Stimulated activated CD4-positive, alpha-beta T cell treated with anti-CD3 and anti-CD28 coated beads, Interleukin-15, amount 100 ng/mL, for 24 hours (primary cell): Measurements from ENCODE around the gene MAPK8IP1.

Experiments
- DNase-seq: peaks from one replicate; pipeline ENCODE4 v3.0.0-alpha.2; 2020

Gene MAPK8IP1

DNA sequence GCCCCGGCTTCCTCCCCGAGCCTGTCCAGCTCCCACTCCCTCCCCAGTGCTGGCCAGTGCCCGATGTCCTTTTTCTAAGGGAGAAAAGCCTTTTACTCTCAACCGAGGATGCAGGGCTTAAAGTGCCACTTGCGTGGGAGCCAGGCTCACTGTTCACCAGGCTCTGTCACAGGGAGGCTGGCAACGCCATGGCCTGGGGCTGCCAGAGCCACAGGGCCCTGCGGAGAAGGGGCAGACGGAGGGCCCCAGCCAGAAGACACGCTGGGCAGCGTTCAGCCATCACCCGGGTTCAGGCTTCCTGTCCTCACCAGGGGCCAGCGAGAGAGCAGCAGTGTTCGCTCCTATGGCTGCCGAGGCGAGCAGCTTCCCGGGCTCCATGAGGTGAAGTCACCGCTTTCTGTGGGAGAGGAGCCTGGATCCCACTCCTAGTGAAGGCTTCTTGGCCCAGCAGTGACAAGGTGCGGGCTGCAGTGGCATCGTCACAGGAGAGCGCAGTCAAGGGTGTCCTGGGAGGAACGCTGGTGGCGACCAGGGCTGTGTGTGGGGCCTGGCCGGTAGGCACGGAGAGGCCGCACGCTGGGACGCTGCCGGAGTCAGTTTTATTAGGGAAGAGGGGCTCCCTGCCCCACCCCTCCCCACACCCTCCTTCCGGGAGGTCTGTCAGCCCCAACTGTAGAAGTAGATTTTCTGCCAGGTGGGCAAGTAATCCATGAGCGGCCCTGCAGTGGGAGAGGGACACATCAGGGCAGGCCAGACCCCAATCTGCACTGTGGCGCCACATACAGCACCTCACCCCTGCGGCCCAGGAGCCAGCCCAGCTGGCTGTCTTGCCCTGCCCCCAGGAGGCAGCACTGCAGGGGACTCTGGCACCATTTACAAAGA is 24.4 kb downstream of the MAPK8IP1 start:
- DNase-seq: no peak

DNA sequence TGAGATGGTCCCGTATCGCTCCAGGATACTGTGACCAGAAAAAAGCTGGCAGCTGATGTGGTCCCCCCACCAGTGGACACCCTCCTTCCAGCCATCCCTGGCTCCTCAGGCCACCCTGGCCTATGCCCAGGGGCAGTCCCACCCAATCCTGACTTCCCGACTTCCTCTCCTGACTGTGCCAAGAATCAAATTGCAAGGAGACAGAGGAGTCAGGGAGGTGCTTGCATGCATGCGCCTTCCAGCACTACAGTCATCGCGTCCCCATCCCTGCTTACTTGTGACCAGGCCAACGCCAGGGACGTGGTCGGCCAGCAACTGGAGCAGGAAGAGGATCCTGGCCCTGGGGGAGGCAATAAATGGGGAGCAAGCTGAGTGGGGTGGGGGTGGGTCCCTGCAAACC is 25.2 kb downstream of the MAPK8IP1 start:
- no peak for DNase-seq

DNA sequence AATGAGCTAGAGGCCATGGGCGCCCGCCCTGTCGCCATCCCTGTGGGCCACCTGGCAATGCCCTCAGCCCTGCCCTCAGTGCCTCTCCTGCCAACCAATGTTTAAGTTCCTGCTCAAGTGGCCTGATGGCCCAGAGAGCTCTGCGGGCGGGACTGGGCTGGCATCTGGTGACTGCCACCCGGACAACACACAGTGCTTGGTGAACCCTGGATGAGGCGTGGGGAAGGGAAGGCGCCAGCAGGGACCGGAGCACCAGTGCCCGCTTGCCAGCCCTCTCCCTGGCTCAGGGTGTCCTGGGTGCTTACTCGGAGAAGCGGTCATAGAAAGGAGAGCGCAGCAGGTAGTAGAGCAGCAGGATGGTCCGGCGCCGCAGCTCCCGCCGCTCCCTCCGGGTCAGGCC is 28.1 kb downstream of the MAPK8IP1 start:
- no peak for DNase-seq

DNA sequence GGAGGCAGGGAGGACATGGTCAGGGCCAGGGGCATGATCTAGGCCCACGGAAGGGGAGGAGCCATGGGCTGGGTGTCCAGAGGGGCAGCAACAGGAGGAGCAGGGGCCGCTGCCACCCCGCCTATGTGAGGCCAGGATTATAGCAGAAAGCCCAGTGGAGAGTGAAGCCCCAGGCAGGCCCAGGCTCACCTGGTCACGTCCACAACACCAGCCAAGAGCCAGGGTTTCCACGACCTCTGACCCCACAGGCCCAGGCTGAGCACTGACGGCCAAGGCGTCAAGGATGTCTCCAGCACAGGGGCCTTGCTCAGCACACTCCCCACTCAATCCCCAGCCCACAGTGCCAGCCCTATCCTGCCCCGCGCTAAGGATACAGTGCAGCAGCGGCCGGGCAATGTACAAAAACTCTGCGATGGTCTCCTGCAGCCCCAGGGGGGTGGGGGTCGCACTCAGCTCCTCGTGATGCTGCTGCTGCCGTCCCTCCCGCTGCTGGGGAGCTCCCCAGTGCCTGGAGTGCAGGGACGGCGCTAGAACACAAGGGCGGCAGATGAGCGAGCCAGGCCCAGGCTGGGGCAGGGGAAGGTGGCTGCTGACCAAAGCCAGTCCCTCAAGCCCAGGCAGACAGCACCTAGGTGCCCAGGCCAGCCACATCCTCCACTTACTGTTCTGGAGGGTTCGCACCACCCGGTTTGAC is 28.6 kb downstream of the MAPK8IP1 start:
- no peak for DNase-seq

DNA sequence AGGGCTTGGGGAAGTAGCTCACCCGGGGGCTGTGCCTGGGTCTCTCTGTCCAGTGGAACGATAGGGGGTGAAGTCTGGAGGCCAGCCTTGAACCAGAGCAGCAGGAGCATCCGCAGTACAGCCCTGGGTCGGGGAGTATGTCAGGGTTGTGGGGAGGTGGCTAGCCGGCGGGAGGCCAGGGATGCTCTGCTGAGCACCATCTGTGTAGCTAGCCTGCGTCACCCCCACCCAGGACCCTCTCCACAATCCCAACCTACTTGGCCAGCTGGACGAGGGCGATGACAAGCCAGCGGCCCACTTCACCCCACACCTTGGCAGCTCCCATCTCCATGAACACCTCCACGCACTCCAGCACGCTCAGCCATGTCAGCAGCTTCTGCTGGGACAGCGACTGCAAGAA is 30.0 kb downstream of the MAPK8IP1 start:
- no peak for DNase-seq

DNA sequence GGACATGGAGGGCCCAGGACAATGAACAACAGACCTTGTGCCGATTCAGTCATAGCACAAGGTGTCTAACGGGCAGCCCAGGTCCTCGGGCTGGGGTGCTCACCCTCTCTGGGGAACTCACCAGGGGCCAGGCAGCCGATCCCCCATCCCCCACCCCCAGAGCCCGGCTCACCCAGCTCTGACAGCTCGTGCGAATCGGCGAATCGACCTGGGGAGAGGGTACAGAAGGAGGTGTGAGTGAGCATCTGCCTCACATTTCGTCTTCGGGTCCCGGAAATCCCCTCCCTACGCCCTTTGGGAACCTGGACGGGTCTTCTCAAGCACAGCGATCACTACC is 31.8 kb downstream of the MAPK8IP1 start:
- DNase-seq: no peak

DNA sequence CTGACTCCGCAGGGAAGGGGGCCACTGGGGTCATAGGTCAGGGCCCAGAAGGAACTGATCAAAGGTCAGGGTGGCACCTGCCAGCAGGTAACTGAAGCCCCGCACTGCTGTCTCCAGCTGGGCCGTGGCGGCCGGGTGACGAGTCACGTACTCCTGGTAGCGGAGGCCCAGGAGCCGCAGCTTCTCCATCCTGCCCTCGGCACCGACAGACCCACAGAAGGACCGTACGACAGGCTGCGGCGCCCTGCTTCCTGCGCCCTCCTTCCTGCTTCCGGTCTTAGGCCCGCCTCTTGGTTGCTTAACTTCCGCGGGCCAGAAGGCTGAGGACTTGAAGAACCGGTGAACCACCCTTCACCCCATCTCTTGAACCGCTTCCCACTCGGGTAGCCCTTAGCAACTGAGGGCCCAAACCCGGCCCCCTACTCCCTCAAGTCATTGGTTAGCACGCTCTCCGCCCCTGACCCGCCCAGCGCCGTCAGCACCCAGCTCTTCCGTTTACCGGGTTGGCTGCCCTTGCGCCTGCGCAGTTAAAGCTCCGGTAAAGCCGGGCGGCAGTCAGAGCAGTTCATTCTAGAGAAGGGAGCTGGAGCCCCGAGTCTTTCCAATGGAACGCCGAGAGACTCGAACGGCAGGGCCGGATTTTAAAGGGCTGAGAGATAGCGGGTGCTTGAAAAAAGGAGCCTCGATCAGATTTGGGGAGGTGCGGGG is 32.3 kb downstream of the MAPK8IP1 start, which contains the start of gene PEX16:
Gene PEX16, minus strand, starts transcription at position 255 of the 708 bp plus-strand sequence. Its CDS starts 66 bp downstream, at position 189.
- peak; percentile 97 for DNase-seq

DNA sequence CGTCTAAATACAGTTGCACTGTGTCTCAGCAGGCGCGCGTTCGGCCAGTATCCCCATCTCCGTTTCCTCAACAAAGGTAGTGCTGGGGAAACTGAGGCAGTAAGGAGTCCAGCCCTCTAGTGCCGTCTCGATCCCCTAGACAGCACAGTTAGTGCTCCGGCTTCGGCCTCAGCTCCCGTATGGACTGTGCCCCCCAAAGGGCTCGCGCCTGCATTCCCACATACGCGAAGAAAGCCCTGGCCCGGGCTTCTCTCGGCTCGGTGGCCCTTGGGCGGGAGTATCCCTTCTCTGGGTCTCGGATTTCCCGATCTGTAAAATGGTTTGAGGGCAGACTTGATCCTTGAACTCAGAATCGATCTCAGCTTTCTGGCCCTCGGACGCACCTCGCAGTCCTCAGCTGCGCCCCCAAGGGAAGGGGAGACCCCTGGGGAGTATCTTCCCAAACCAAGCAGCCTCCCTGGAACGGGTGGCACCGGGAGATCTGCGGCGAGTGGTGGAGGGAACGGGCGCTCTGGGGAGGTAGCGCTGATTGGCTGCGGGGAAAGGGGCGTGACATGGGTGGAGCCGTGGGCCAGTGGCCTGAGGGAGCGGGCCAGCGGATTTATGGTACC is 33.0 kb downstream of the MAPK8IP1 start:
- peak; percentile 83 for DNase-seq

DNA sequence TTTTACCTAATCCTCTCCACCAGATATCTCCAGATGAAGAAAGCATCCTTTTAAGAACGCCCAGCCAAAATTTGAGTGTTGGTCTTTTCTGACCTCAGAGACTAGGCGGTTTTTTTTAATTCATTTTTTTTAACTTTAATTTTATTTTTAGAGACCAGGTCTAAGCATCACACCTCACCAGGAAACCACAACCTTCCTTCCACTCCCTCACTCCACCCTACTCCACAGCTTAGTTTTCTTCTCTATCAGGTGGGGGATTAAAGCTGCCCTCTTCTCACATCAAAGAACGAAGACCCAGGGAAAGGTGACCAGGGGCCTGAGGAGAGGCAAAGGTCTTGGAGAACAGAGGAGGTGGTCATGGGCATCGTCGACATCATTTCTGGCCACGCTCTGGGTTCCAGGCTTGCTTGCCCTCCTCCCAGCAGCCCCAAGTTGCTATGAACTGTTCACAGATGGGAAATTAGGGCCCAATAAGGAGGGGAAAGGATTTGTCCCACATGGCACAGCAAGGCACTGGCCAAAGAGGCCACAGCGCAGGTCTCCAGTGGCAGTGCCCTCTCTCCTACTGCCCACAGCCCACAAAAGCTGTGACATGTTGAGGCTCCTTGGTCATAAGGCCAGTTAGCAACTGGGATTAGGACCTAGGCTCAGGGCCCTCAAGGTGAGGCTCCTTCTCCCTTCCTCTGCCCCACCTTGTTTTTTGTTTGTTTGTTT is 33.7 kb downstream of the MAPK8IP1 start:
- DNase-seq: no peak

DNA sequence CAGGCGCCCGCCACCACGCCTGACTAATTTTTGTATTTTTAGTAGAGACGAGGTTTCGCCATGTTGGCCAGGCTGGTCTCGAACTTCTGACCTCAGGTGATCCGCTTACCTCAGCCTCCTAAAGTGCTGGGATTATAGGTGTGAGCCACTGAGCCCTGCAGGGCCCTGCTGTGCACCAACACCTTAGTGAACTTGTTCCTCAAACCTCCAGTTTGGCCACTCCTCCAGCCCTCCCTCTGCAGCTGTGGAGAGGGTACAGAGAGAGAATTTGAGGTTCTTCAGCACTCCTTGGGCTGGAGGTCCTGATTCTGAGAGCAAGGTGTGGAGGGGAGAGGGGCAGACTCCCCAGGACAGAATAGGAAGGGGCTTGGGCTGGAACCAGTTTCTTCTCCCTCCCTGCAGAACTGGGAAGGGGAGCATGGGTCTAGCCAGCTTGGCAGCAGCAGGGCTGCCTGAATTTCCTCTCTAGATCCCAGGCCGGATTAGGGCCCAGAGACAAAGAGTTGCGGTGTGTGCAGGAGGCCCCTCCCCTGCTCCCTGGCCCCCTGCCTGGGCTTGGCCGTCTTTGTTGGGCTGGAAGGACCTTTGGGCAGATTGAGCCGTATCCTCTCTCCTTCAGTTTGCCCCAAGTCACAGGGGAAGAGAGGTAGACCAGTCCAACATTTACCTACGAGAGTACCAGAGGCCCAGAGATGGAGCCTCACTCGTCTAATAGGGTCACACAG is 34.5 kb downstream of the MAPK8IP1 start:
- DNase-seq: no peak

DNA sequence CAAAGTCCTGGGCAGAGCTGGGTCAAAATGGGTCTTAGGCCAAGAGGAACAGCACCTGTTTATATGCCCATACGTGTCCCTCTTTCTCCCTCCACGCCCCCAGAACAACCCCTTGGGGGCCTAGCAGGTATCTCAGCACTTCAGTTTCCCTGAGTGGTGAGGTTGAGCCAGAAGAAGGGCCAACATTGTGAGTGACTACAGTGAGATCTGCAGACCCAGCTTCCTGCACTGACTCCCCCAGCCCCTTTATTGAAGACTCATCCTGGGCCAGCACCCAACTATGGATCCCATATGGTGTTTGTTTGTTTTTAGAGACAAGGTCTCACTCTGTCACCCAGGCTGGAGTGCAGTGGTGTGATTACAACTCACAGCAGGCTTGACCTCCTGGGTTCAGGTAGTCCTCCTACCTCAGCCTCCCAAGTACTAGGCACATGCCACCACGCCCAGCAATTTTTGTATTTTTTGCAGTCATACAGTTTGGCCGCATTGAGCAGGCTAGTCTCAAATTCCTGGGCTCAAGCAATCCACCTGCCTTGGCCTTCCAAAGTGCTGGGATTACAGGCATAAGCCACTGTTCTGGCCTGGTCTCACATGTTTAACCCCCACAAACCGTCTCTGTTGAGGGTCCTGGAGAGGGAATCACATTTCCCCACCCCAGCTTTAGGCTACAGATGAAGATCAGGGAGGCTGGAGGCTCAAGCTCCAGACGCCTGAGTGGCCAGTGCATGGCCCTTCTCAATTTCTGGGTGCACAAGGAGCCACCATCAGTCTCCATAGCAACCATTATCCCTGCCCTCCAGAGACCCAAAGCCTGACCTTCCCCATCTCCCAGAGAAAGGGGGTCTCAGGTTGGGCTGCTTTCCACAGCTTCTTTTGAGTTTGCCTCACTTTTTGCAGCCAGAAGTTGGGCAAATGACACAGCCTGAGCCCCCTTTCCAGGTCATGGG is 35.4 kb downstream of the MAPK8IP1 start:
- no peak for DNase-seq

DNA sequence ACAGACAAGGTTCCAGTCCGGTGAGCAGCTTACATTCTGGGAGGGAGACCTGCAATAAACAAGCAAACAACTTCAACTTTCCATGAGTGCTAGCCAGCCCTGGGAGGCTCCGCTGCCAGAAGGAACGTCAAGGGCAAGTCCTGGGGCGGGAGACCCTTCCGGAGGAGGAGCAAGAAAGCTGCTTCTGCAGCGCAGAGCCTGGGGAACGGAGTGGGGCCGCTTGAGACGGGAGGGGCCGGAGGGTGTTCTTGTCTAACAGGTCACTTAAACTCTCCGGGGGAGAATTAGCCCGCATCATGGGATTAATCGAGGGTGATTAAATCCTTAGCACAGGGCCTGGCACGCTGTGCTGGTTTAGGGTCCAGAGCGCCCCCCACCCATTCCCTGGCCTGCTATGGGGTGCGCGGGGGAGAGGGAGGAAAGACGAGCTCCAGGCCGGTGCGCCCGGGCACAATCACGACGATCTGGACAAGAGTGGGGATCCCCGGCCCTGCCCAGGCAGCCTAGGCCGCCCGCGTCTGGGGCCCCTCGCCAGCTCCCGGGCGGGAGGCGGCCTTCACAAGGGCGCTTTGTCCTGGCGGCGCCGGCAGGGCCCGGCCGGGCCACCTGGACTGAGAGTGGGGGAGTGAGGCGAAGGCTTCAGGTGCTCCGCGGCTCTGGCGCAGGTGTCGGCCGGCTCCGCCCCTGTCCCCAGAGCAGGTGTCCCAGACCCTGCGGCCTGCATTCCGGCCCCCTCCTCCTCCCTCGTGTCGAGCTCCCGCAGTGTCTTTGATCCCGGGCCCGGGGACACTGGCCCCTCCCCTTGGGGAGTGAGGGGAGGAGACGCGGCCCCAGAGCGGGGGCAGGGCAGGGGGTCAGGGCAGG is 36.3 kb downstream of the MAPK8IP1 start:
- no peak for DNase-seq

DNA sequence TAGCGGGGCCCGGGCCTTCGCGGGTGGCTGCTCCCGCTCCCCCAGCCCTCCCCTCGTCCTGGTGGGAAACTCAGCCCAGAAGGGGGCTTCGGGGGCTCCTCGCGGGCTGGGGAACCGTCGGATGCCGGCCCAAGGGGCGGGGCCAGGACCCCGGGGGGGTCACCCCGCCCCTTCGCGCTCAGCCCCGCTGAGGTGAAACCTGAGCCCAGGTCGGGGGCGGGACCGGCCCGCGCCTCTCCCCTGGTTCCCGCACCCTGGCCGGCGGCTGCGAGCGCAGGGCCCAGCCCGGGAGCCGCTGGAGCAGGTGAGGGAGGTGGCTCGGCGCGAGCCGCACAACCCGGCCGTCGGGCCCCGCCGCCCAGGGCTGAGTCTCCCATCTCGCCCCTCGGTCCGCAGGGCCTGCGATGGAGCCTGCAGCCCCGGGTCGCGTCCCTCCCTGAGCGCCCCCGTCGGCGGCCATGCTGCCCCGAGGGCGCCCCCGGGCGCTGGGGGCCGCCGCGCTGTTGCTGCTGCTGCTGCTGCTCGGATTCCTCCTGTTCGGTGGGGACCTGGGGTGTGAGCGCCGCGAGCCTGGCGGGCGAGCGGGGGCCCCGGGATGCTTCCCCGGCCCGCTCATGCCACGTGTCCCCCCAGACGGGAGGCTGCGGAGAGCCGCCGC is 37.1 kb downstream of the MAPK8IP1 start, which contains the start of gene LARGE2:
Gene LARGE2, plus strand, starts transcription at position 232 of the 658 bp plus-strand sequence. Its CDS starts 227 bp downstream, at position 459.
- DNase-seq: no peak

DNA sequence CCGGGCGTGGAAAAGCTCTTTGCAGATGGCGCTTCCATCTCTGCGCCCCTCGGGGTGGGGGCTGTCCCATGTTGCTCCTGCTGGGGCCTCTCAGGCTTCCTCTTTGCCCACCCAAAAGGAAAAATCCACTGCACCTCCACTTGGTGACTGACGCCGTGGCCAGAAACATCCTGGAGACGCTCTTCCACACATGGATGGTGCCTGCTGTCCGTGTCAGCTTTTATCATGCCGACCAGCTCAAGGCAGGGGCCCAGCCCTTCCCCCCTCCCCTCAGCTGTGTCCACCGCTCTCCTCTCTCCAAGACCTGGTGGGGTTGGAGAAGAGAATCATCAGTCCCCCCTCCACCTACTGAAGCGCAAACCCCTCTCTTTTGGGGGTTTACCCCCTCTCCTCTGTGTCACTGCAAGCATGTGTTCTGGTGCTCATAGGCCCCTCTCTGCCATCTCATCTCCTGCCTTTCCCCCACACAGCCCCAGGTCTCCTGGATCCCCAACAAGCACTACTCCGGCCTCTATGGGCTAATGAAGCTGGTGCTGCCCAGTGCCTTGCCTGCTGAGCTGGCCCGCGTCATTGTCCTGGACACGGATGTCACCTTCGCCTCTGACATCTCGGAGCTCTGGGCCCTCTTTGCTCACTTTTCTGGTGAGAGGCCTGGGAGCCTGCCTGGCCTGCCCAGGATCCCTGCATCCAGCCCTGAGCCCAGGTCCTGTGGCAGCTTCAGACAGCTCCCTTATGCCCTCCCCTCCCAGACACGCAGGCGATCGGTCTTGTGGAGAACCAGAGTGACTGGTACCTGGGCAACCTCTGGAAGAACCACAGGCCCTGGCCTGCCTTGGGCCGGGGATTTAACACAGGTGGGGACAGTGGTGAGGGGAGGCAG is 38.8 kb downstream of the MAPK8IP1 start:
- no peak for DNase-seq

DNA sequence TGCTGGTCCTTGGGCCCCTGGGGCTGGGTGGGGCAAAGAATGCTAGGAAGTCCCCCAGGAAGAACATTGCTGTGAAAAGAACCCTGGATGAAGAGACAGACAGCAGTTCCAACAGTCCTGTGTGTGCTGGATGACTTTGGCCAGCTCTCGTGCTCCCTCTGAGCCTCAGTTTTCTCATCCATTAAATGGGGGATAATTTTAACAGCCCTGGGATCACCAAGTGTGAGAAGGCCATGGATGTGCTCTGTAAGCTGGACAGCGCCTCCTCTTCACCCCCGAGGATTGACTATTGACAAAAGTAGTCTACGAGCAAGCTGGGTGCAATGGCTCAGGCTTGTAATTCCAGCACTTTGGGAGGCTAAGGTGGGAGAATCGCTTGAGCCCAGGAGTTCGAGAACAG is 39.5 kb downstream of the MAPK8IP1 start:
- DNase-seq: no peak

DNA sequence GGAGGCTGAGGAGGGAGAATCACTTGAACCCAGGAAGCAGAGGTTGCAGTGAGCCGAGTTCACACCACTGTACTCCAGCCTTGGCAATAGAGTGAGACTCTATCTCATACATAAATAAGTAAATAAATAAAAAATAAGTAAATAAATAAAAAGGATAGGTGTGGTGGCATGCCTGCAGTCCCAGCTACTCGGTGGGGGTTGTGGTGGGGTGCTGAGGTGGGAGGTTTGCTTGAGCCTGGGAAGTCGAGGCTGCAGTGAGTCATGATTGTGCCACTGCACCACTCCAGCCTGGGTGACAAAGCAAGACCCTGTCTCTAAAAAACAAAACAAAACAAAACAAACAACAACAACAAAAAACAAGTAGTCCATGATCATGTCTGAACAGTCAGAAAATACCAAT is 40.1 kb downstream of the MAPK8IP1 start:
- DNase-seq: no peak

DNA sequence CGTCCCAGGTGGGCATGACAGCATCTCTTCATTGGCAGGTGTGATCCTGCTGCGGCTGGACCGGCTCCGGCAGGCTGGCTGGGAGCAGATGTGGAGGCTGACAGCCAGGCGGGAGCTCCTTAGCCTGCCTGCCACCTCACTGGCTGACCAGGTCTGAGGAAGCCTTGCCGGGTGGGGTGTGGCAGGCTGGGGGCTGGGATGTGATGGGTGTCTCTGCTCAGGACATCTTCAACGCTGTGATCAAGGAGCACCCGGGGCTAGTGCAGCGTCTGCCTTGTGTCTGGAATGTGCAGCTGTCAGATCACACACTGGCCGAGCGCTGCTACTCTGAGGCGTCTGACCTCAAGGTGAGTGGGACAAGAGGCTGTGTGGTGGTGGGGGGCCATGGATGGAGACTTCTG is 40.5 kb downstream of the MAPK8IP1 start:
- DNase-seq: no peak
